ENCODE data around the gene NEMP2. TPM values are rescaled to one million over a fixed set of nuclear protein-coding genes. Genes with fewer than 3 reads are reported as not detected.
"Not testable (repeated sequence)": the region's sequence is repeated elsewhere in the genome, so short reads cannot be mapped to it uniquely, and the experiment has no call there.

NEMP2 gene
- total RNA-seq, 1 donor from 2014 or later = 3.8 TPM

- Histone ChIP-seq H3K27me3 (ENCODE audit: control insufficient read depth, insufficient read depth, low read length) (no peaks in the 10 kb centered on the region), H3K4me3 (ENCODE audit: low read depth, low read length) (no peak overlapping the region)
Measured at GRCh38 chr2:190500054-190500502, 34.4 kb downstream of the NEMP2 start.

DNA sequence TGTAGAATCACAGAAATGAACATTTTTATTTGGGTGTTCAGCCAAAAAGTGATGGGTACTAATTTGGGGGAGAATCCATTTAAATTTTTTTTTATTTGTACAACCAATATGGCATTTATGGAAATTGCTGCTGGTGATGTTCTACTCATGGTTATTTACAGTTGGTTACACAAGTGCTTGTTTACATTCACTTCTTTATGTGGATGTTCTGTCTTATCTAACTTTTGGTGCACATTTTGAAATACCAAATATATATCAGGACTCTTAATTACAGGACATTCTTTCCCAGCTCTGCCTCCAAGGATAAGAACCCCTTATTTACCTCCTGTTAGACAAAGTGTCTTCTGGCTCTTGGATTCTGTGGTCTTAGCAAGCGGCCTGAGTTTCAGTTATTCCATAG, 35.2 kb downstream of the NEMP2 start:
- H3K36me3 ChIP-seq (ENCODE audit: control insufficient read depth, insufficient read depth, low read length) = no peaks in the 10 kb centered on the region
- no peak for DNase-seq (ENCODE audit: low read depth)
- H3K27me3 ChIP-seq (ENCODE audit: control insufficient read depth, insufficient read depth, low read length) = no peaks in the 10 kb centered on the region

More at GRCh38 chr2:190500054-190500502, 34.4 kb downstream of the NEMP2 start:
- TF ChIP-seq, protein P1, sequence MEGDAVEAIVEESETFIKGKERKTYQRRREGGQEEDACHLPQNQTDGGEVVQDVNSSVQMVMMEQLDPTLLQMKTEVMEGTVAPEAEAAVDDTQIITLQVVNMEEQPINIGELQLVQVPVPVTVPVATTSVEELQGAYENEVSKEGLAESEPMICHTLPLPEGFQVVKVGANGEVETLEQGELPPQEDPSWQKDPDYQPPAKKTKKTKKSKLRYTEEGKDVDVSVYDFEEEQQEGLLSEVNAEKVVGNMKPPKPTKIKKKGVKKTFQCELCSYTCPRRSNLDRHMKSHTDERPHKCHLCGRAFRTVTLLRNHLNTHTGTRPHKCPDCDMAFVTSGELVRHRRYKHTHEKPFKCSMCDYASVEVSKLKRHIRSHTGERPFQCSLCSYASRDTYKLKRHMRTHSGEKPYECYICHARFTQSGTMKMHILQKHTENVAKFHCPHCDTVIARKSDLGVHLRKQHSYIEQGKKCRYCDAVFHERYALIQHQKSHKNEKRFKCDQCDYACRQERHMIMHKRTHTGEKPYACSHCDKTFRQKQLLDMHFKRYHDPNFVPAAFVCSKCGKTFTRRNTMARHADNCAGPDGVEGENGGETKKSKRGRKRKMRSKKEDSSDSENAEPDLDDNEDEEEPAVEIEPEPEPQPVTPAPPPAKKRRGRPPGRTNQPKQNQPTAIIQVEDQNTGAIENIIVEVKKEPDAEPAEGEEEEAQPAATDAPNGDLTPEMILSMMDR (IDR thresholded peaks at IDR 0.05; ENCODE audit: insufficient read depth, low read length, poor library complexity, severe bottlenecking) = no peak
- H3K36me3 ChIP-seq (ENCODE audit: control insufficient read depth, insufficient read depth, low read length) = no peaks in the 10 kb centered on the region
- DNase-seq (ENCODE audit: low read depth) = no peak

DNA sequence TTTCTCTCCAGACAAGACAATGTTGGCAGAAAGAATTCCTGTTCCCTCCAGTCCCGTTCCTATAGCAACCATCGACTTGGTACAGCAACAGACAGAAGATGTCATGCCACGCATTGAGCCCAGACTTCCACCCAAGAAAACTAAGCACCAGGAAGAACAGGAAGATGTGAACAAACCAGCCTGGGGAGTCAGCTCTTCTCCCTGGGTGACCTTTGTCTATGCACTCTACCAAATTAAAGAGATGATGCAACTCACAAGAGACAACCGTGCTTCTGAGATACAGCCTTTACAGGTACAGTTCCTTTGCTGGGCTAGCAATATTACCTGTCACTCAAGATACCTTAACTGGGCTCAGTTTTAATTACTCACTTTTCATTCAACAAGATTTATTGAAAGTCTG, 37.1 kb downstream of the NEMP2 start:
- DNase-seq (ENCODE audit: low read depth) = no peak

More for the DNA sequence above, 35.2 kb downstream of the NEMP2 start:
- H3K4me3 ChIP-seq (ENCODE audit: low read depth, low read length) = no peak overlapping the region
- TF ChIP-seq, protein P1 (IDR thresholded peaks at IDR 0.05; ENCODE audit: insufficient read depth, low read length, poor library complexity, severe bottlenecking) = no peak

DNA sequence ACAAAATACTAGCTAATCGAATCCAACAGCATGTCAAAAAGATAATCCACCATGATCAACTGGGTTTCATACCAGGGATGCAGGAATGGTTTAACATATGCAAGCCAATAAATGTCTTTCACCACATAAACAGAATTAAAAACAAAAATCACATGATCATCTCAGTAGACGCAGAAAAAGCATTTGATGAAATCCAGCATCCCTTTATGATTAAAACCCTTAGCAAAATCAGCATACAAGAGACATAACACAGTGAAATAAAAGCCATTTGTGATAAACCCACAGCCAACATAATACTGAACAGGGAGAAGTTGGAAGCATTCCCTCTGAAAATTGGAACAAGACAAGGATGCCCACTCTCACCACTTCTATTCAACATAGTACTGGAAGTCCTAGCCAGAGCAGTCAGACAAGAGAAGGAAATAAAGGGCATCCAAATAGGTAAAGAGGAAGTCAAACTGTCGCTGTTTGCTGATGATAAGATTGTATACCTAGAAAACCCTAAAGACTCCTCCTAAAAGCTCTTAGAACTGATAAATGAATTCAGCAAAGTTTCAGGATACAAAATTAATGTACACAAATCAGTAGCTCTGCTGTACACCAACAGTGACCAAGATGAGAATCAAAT, 39.8 kb downstream of the NEMP2 start:
- not testable (repeated sequence) for DNase-seq (ENCODE audit: low read depth); H3K36me3 ChIP-seq (ENCODE audit: control insufficient read depth, insufficient read depth, low read length); H3K4me3 ChIP-seq (ENCODE audit: low read depth, low read length); H3K27me3 ChIP-seq (ENCODE audit: control insufficient read depth, insufficient read depth, low read length)

More for the DNA sequence above, 37.1 kb downstream of the NEMP2 start:
- TF ChIP-seq, protein P1 (IDR thresholded peaks at IDR 0.05; ENCODE audit: insufficient read depth, low read length, poor library complexity, severe bottlenecking) = no peak
- Histone ChIP-seq H3K4me3 (ENCODE audit: low read depth, low read length) (no peak overlapping the region), H3K36me3 (ENCODE audit: control insufficient read depth, insufficient read depth, low read length) (no peaks in the 10 kb centered on the region), H3K27me3 (ENCODE audit: control insufficient read depth, insufficient read depth, low read length) (no peaks in the 10 kb centered on the region)

GRCh38 chr2:190493095-190493494, 41.4 kb downstream of the NEMP2 start:
- H3K27me3 ChIP-seq (ENCODE audit: control insufficient read depth, insufficient read depth, low read length) = no peaks in the 10 kb centered on the region
- no peak overlapping the region for H3K4me3 ChIP-seq (ENCODE audit: low read depth, low read length)
- no peaks in the 10 kb centered on the region for H3K36me3 ChIP-seq (ENCODE audit: control insufficient read depth, insufficient read depth, low read length)
- DNase-seq (ENCODE audit: low read depth) = no peak
- TF ChIP-seq, protein P1 (IDR thresholded peaks at IDR 0.05; ENCODE audit: insufficient read depth, low read length, poor library complexity, severe bottlenecking) = no peak

- TF ChIP-seq, protein P1 (IDR thresholded peaks at IDR 0.05; ENCODE audit: insufficient read depth, low read length, poor library complexity, severe bottlenecking) = no peak
- DNase-seq (ENCODE audit: low read depth) = no peak
- H3K27me3 ChIP-seq (ENCODE audit: control insufficient read depth, insufficient read depth, low read length) = no peaks in the 10 kb centered on the region
Measured at GRCh38 chr2:190490502-190490901, 44.0 kb downstream of the NEMP2 start.

More at GRCh38 chr2:190490502-190490901, 44.0 kb downstream of the NEMP2 start:
- Histone ChIP-seq H3K36me3 (ENCODE audit: control insufficient read depth, insufficient read depth, low read length) (no peaks in the 10 kb centered on the region), H3K4me3 (ENCODE audit: low read depth, low read length) (no peak overlapping the region)

Measured in kidney epithelial cell (primary cell).